ENCODE data around the gene FAM76A. TPM values are rescaled to one million over a fixed set of nuclear protein-coding genes. Genes with fewer than 3 reads are reported as not detected.

Gene FAM76A
- total and polyA plus RNA-seq, 9 of the 15 experiments (the other 6 are each of a cell fraction or from before 2014, with no cell fraction given) = 9.5 to 14.6 (median 11.4) TPM

DNA sequence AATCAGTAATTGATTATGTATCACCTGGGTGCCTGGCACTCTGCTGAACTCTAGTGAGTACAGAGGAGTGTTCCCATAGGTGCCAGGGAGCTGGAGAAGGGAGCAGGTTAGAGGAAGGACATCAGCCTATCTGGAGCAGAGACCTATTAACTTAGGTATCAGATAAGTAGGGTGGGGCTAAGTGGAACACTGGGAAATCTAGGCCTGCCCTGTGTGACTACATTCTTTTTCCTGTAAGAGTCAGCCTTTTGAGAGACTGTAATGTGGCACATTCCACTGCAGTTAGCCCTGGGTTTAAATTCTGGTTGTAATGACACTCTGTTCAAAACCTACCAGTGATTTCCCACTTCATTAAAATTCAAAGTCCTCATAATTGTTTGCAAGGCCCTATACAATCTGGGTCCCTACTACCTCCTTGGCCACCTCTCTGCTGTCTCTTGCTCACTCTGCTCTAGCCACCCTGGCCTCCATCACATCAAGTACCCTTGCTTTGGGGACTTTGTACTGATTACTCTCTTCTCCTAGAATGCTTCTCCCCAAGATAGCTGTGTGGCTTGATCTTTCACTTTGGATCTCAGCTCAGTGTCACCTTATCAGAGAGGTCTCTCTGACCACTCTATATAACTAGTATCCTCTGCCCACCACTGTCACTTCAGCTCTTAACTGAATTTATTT, 60.2 kb downstream of the FAM76A start:
- FAIRE-seq (no peak), ATAC-seq (peak; percentile 79), DNase-seq (ENCODE audit: extremely low read depth in 1 of 4, low spot score in 3 of 4) (peak in 1 of 4 experiments; percentile 37)
- Histone ChIP-seq H4K20me1 (replicated peaks; ENCODE audit: control insufficient read depth, insufficient read depth, low read length) (peaks cover 6% of the 10 kb centered on the region; the same call in 1 of the 2 replicates), H3K79me2 (ENCODE audit: control insufficient read depth, insufficient read depth, low read length) (peaks cover 27% of the 10 kb centered on the region), H3K4me2 (ENCODE audit: insufficient read depth, low read length) (peak overlapping the region; percentile 30; the same call in 1 of the 2 replicates), H3K9ac (ENCODE audit: insufficient read depth in 1 of 2, low read depth in 2 of 2, low read length in 2 of 2) (peak overlapping the region in 1 of 2 experiments; percentile 77; a peak in 1 of 4 replicates), H3K9me3 (replicated peaks; ENCODE audit: control insufficient read depth, insufficient read depth, low read depth, low read length) (peaks cover 3% of the 10 kb centered on the region; the same call in 1 of the 2 replicates), H3K4me1 (replicated peaks in 1 of 2; ENCODE audit: control insufficient read depth in 2 of 2, insufficient read depth in 2 of 2, low read length in 2 of 2) (peaks cover 7 to 18% of the 10 kb centered on the region in 2 experiments), H3K4me3 (no peak overlapping the region), H3K9me1 (ENCODE audit: control insufficient read depth, insufficient read depth, low read length) (peaks cover 5% of the 10 kb centered on the region), H3K27me3 (ENCODE audit: control insufficient read depth in 2 of 2, insufficient read depth in 2 of 2, low read length in 2 of 2) (no peaks in the 10 kb centered on the region), H3K27ac (ENCODE audit: extremely low read depth, low read depth, low read length) (0 out of 3 replicates have a peak overlapping the region, but pooled peaks have one; percentile 8), H3K36me3 (ENCODE audit: control insufficient read depth, insufficient read depth, low read length) (peaks cover 13% of the 10 kb centered on the region), H2AFZ (ENCODE audit: low read depth, low read length) (no peak overlapping the region)
- TF ChIP-seq ZNF274 (IDR thresholded peaks at IDR 0.05; ENCODE audit: borderline replicate concordance, low read depth, low read length) (0 out of 2 replicates have a peak, but pooled peaks have one; percentile 30), KLF1 (tag; IDR thresholded peaks at IDR 0.05) (peak; percentile 87)
- TF ChIP-seq, protein P1, sequence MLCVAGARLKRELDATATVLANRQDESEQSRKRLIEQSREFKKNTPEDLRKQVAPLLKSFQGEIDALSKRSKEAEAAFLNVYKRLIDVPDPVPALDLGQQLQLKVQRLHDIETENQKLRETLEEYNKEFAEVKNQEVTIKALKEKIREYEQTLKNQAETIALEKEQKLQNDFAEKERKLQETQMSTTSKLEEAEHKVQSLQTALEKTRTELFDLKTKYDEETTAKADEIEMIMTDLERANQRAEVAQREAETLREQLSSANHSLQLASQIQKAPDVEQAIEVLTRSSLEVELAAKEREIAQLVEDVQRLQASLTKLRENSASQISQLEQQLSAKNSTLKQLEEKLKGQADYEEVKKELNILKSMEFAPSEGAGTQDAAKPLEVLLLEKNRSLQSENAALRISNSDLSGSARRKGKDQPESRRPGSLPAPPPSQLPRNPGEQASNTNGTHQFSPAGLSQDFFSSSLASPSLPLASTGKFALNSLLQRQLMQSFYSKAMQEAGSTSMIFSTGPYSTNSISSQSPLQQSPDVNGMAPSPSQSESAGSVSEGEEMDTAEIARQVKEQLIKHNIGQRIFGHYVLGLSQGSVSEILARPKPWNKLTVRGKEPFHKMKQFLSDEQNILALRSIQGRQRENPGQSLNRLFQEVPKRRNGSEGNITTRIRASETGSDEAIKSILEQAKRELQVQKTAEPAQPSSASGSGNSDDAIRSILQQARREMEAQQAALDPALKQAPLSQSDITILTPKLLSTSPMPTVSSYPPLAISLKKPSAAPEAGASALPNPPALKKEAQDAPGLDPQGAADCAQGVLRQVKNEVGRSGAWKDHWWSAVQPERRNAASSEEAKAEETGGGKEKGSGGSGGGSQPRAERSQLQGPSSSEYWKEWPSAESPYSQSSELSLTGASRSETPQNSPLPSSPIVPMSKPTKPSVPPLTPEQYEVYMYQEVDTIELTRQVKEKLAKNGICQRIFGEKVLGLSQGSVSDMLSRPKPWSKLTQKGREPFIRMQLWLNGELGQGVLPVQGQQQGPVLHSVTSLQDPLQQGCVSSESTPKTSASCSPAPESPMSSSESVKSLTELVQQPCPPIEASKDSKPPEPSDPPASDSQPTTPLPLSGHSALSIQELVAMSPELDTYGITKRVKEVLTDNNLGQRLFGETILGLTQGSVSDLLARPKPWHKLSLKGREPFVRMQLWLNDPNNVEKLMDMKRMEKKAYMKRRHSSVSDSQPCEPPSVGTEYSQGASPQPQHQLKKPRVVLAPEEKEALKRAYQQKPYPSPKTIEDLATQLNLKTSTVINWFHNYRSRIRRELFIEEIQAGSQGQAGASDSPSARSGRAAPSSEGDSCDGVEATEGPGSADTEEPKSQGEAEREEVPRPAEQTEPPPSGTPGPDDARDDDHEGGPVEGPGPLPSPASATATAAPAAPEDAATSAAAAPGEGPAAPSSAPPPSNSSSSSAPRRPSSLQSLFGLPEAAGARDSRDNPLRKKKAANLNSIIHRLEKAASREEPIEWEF (CRISPR knock-in tag; IDR thresholded peaks at IDR 0.05) = no peak
- TF ChIP-seq, protein P2, sequence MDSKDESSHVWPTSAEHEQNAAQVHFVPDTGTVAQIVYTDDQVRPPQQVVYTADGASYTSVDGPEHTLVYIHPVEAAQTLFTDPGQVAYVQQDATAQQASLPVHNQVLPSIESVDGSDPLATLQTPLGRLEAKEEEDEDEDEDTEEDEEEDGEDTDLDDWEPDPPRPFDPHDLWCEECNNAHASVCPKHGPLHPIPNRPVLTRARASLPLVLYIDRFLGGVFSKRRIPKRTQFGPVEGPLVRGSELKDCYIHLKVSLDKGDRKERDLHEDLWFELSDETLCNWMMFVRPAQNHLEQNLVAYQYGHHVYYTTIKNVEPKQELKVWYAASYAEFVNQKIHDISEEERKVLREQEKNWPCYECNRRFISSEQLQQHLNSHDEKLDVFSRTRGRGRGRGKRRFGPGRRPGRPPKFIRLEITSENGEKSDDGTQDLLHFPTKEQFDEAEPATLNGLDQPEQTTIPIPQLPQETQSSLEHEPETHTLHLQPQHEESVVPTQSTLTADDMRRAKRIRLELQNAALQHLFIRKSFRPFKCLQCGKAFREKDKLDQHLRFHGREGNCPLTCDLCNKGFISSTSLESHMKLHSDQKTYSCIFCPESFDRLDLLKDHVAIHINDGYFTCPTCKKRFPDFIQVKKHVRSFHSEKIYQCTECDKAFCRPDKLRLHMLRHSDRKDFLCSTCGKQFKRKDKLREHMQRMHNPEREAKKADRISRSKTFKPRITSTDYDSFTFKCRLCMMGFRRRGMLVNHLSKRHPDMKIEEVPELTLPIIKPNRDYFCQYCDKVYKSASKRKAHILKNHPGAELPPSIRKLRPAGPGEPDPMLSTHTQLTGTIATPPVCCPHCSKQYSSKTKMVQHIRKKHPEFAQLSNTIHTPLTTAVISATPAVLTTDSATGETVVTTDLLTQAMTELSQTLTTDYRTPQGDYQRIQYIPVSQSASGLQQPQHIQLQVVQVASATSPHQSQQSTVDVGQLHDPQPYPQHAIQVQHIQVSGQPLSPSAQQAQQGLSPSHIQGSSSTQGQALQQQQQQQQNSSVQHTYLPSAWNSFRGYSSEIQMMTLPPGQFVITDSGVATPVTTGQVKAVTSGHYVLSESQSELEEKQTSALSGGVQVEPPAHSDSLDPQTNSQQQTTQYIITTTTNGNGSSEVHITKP (IDR thresholded peaks at IDR 0.05; ENCODE audit: partially characterized antibody) = peak; percentile 11
- intact Hi-C loops (cut with micrococcal nuclease) (no loop called here), in situ Hi-C loops (cut with MboI) (no loop called here)
- CTCF ChIA-PET (ENCODE audit: low intra/inter-chr PET ratio) = no interaction called here
- POLR2A ChIA-PET = interaction anchor here (0.6 to 3.1 kb wide), 4 partner anchors 9 to 64 kb away, joined by 3 to 15 read pairs (median 4); partner anchors contain the start of gene STX12
- BruUV-seq (replicated peaks) = no TSS peak

All from K562 (cell line).